Measurements from ENCODE around the gene DMWD. TPM values are rescaled to one million over a fixed set of nuclear protein-coding genes. Genes with fewer than 3 reads are reported as not detected.
"Not testable (repeated sequence)": the region's sequence is repeated elsewhere in the genome, so short reads cannot be mapped to it uniquely, and the experiment has no call there.

Gene DMWD
- polyA plus RNA-seq, 3 donors, result 27.1 to 46.9 (median 40.8) TPM

- DNase-seq (ENCODE audit: extremely low read depth in 1 of 11, low read depth in 9 of 11, low spot score in 4 of 11), result no peak
These were observed 7.5 kb upstream of the DMWD start for GRCh38 chr19:45800070-45800553.

- not testable (repeated sequence) for DNase-seq (ENCODE audit: extremely low read depth in 1 of 11, low read depth in 9 of 11, low spot score in 4 of 11)
These were observed 6.9 kb upstream of the DMWD start for GRCh38 chr19:45799541-45799940.

DNA sequence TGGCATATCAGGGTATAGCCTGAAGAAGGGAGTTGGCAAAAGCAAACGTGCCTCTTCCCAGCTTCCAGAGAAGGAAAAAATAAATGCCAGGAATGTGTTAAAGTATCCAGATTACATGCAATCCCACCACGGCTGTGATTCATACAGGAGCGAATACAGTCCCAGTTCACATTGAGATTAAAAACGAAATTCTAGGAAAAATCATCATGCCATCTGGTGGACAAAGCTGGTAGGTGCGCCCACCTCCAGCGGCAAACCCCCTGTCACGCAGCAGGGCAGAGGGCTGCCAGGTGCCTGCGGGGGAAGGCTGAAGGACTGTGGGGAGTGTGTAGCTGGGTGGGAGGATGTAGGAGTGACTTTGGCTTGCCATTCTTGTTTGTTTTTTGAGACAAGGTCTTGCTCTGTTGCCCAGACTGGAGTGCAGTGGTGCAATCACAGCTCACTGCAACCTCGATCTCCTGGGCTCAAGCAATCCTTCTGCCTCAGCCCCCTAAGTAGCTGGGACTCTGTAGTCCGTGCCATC is 6.4 kb upstream of the DMWD start:
- peak in 10 of 11 donors; percentile 59 to 77 (median 68) for DNase-seq (ENCODE audit: extremely low read depth in 1 of 11, low read depth in 9 of 11, low spot score in 4 of 11)

- DNase-seq (ENCODE audit: extremely low read depth in 1 of 11, low read depth in 9 of 11, low spot score in 4 of 11), result no peak
These were observed 2.0 kb upstream of the DMWD start for GRCh38 chr19:45794627-45795026.

DNA sequence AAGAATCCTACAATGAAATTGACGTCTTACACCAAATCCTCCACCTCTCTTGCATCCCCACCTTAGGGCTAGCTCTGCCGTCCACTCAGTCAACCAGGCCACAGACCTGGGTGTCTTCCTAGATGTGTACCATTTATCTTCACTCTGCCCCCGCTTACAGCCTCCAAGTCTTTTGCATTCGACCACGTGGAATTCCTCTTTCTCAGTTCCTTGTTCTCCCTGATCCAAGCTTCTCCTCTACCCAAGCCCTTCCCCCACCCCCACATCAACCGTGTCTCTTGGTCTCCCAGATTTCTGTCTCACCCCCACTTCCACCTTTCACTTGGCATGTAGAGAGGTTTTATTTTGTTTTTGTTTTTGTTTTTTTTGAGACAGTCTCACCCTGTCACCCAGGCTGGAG is 1.2 kb upstream of the DMWD start:
- no peak for DNase-seq (ENCODE audit: extremely low read depth in 1 of 11, low read depth in 9 of 11, low spot score in 4 of 11)

- no peak for DNase-seq (ENCODE audit: extremely low read depth in 1 of 11, low read depth in 9 of 11, low spot score in 4 of 11)
These were observed 526 bp upstream of the DMWD start for GRCh38 chr19:45793178-45793564.

GRCh38 chr19:45791744-45792469 is 738 bp downstream of the DMWD start:
- no peak for DNase-seq (ENCODE audit: extremely low read depth in 1 of 11, low read depth in 9 of 11, low spot score in 4 of 11)

- no peak for DNase-seq (ENCODE audit: extremely low read depth in 1 of 11, low read depth in 9 of 11, low spot score in 4 of 11)
These were observed 1.7 kb downstream of the DMWD start for GRCh38 chr19:45790942-45791341.

DNA sequence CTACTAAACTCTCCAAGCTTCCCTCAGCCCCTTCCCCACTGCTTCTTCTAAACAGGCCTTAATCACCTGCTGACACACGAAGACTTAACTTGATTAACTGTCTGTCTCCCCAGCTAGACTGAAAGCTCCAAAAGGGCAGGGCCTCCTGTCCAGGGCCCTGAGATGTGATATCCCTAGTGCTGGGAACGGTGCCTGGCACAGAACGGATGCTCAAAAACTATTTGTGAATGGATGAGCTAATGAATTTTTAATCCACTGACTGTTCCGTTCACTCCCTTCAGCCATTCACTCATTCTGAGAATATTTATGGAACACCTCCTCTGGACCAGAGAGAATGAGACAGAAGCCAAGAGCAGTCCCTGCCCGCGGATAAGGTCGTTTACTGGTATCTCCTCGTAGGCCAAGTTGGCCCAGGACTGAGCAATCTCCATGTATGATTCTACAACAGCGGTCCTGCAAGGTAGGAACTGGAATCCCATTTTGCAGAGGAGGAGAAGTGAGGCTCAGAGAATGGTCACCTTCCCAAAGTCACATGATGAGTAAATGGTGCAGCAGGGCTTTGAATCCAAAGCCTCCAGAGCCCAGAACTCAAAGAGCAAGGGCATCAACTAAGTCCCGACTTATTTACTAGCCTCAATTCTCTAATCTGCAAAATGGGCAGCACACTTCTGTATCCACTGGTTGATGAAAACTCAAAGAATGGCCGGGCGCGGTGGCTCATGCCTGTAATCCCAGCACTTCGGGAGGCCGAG is 3.4 kb downstream of the DMWD start:
- DNase-seq (ENCODE audit: extremely low read depth in 1 of 11, low read depth in 9 of 11, low spot score in 4 of 11), result no peak

DNA sequence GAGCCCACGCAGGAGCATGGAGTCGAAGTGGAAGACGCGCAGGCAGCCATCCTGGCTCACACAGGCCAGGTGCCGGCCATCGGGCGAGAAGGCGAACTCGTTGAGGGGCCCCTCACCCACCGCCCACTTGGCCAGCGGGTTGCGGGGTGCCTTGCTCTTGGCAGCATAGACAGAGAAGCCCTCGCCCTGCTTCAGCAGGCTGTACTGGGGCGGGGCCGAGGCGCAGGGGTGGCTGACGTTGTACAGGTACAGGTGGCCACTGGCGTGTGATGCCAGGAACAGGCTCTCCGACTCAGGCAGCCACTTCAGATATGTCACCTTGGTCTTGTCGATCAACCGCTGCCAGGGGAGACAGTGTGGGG is 6.1 kb downstream of the DMWD start:
- no peak for DNase-seq (ENCODE audit: extremely low read depth in 1 of 11, low read depth in 9 of 11, low spot score in 4 of 11)

- DNase-seq (ENCODE audit: extremely low read depth in 1 of 11, low read depth in 9 of 11, low spot score in 4 of 11), result no peak
These were observed 6.7 kb downstream of the DMWD start for GRCh38 chr19:45785781-45786532.

- DNase-seq (ENCODE audit: extremely low read depth in 1 of 11, low read depth in 9 of 11, low spot score in 4 of 11), result no peak
These were observed 7.5 kb downstream of the DMWD start for GRCh38 chr19:45785097-45785496.

GRCh38 chr19:45784096-45784495 is 8.5 kb downstream of the DMWD start:
- DNase-seq (ENCODE audit: extremely low read depth in 1 of 11, low read depth in 9 of 11, low spot score in 4 of 11), result no peak

DNA sequence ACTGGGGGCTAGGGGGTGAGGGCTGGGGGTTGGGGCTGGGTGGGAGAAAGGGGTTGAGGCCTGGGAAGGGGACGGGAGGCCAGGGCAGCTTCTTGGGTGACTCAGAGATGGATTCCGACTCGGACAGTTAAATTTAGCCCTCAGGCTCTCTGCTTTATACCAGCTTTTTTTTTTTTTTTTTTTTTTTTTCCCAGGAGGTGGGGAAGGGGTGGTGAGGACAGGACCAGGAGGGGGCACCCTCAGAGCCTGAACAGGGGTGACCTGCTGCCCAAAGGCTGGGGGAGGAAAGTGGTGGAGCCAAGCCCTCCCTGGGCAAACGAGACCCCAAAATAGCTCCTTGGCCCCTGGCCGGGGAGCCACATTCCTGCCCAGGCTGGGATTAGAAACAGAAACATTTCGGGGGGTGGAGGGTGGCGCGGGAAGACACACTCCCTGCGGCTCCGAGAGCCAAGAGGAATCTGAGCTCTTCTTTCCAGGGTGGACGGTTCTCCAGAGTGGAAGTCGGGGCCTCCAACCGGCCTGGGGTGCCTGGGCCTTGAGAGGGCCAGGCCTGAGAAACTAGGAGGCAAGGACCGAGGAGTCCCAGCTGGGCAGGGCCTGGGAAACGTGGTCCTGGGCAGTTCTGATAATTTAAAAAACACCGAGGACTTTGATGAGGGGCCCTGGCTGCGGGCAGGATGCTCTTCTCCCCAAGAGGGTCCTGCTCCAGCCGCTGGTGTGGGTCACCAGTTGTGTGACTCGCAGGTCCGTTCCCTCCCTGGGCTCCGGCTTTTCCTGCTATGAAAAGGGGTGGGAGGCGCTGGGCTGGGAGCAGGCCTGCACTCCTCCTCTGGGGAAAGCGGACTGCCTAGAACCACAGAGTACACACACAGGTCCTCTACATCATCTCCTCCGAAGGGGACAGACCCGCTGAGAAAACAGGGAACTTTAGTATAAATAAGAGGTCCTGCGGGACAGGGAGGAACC is 9.5 kb downstream of the DMWD start:
- DNase-seq (ENCODE audit: extremely low read depth in 1 of 11, low read depth in 9 of 11, low spot score in 4 of 11), result no peak

DNA sequence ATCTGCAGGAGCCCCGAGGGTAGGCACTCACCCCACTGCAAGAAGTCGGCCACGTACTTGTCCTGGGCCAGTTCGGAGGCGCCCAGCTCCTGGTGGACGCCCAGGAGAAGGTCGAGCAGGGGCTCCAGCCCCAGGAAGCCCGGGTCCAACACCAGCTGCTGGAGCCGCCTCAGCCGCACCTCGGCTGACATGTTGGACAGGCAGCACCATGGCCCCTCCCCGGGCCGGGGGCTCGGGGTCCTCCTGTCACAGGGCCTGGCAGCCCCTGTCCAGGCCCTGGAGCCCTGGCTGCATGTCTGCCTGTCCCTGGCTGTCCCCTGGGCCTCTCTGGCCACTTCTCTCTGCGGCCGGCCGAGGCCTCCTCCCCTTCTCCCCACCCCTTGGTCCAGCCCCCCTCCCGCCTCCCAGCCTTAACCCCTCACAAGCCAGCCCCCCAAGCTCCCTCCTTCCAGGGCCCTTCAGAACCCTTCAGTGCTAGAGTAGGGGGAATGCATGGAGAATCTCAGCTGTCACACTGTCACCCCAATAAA is 10.4 kb downstream of the DMWD start, which contains the start of gene DMPK:
Gene DMPK (minus strand): TSS at position 329 of the 530 bp plus-strand sequence. CDS start 138 bp downstream, at position 191.
- no peak for DNase-seq (ENCODE audit: extremely low read depth in 1 of 11, low read depth in 9 of 11, low spot score in 4 of 11)

GRCh38 chr19:45781214-45782161 is 11.2 kb downstream of the DMWD start:
- DNase-seq (ENCODE audit: extremely low read depth in 1 of 11, low read depth in 9 of 11, low spot score in 4 of 11), result no peak

Measured in renal cortex interstitium (tissue), 11 donors.